ENCODE measurements around the gene TMEM258. TPM values are rescaled to one million over a fixed set of nuclear protein-coding genes. Genes with fewer than 3 reads are reported as not detected.

Gene TMEM258
- total and polyA plus RNA-seq, 2 experiments from 2014 or later: 72.8 to 258 TPM

- no peaks in the 10 kb centered on the region for H3F3A ChIP-seq (ENCODE audit: insufficient read depth)
Observed at GRCh38 chr11:61753672-61754071, 38.7 kb downstream of the TMEM258 start.

GRCh38 chr11:61752925-61753521 is 39.4 kb downstream of the TMEM258 start:
- no peaks in the 10 kb centered on the region for H3K9me2 ChIP-seq (ENCODE audit: insufficient read depth)
- no peak overlapping the region for H3K9ac ChIP-seq
- H3K4me2 ChIP-seq (ENCODE audit: unreplicated experiment): no peak overlapping the region
- no peaks in the 10 kb centered on the region for H3K27me3 ChIP-seq (replicated peaks; ENCODE audit: insufficient read depth)
- H4K20me1 ChIP-seq (ENCODE audit: insufficient read depth): no peaks in the 10 kb centered on the region
- in situ Hi-C loops (cut with MboI): no loop called here
- WGBS, 2 experiments (ENCODE audit: low coverage in 1 of 2, low lambda C conversion rate in 2 of 2, missing lambda C conversion rate in 2 of 2): 29 to 35% methylated on average over 15 to 17 of the region's 17 CpGs
- peak overlapping the region; percentile 68 for H2AFZ ChIP-seq
- 0 out of 2 replicates have a peak, but pooled peaks cover 3% of the 10 kb centered on the region for H3K4me1 ChIP-seq (ENCODE audit: insufficient read depth)
- H3K27ac ChIP-seq: no peak overlapping the region
- H3K36me3 ChIP-seq (ENCODE audit: low read depth): no peaks in the 10 kb centered on the region
- H3K79me2 ChIP-seq (ENCODE audit: insufficient read depth): no peaks in the 10 kb centered on the region
- TF ChIP-seq EZH2phosphoT487 (IDR thresholded peaks at IDR 0.05; ENCODE audit: insufficient read depth, low read depth) (no peak), EZH2 (IDR thresholded peaks at IDR 0.05; ENCODE audit: insufficient read depth, poor library complexity, severe bottlenecking) (no peak)
- H3F3A ChIP-seq (ENCODE audit: insufficient read depth): no peaks in the 10 kb centered on the region
- no peak for DNase-seq
- H3K4me3 ChIP-seq: peak overlapping the region; percentile 34
- no peaks in the 10 kb centered on the region for H3K9me3 ChIP-seq (ENCODE audit: low read depth)

More at GRCh38 chr11:61753672-61754071, 38.7 kb downstream of the TMEM258 start:
- no peak overlapping the region for H3K27ac ChIP-seq
- H3K9me3 ChIP-seq (ENCODE audit: low read depth): no peaks in the 10 kb centered on the region
- no peak for TF ChIP-seq EZH2phosphoT487 (IDR thresholded peaks at IDR 0.05; ENCODE audit: insufficient read depth, low read depth)
- TF ChIP-seq EZH2 (IDR thresholded peaks at IDR 0.05; ENCODE audit: insufficient read depth, poor library complexity, severe bottlenecking): no peak
- WGBS, 2 experiments (ENCODE audit: low coverage in 1 of 2, low lambda C conversion rate in 2 of 2, missing lambda C conversion rate in 2 of 2): 63 to 69% methylated on average over 5 of the region's 5 CpGs
- H4K20me1 ChIP-seq (ENCODE audit: insufficient read depth): no peaks in the 10 kb centered on the region
- no peak overlapping the region for H3K4me2 ChIP-seq (ENCODE audit: unreplicated experiment)
- no peaks in the 10 kb centered on the region for H3K9me2 ChIP-seq (ENCODE audit: insufficient read depth)
- DNase-seq: no peak
- no peaks in the 10 kb centered on the region for H3K79me2 ChIP-seq (ENCODE audit: insufficient read depth)
- no peak overlapping the region for H2AFZ ChIP-seq
- in situ Hi-C loops (cut with MboI): no loop called here
- 0 out of 2 replicates have a peak, but pooled peaks cover 3% of the 10 kb centered on the region for H3K4me1 ChIP-seq (ENCODE audit: insufficient read depth)
- no peaks in the 10 kb centered on the region for H3K36me3 ChIP-seq (ENCODE audit: low read depth)
- H3K27me3 ChIP-seq (replicated peaks; ENCODE audit: insufficient read depth): no peaks in the 10 kb centered on the region
- H3K4me3 ChIP-seq: no peak overlapping the region
- no peak overlapping the region for H3K9ac ChIP-seq

- Histone ChIP-seq H3F3A (ENCODE audit: insufficient read depth) (no peaks in the 10 kb centered on the region), H3K9ac (peak within 1 kb of the TSS; percentile 44; the same call in 1 of the 2 replicates), H3K27ac (no peak within 1 kb of the TSS), H3K4me2 (ENCODE audit: unreplicated experiment) (peak within 1 kb of the TSS; percentile 59), H3K4me3 (peak within 1 kb of the TSS; percentile 62), H3K27me3 (replicated peaks; ENCODE audit: insufficient read depth) (no peaks in the 10 kb centered on the region), H3K79me2 (ENCODE audit: insufficient read depth) (no peaks in the 10 kb centered on the region), H3K9me3 (ENCODE audit: low read depth) (no peaks in the 10 kb centered on the region), H4K20me1 (ENCODE audit: insufficient read depth) (no peaks in the 10 kb centered on the region), H3K9me2 (ENCODE audit: insufficient read depth) (no peaks in the 10 kb centered on the region), H3K36me3 (ENCODE audit: low read depth) (no peaks in the 10 kb centered on the region), H2AFZ (peak within 1 kb of the TSS; percentile 87), H3K4me1 (ENCODE audit: insufficient read depth) (0 out of 2 replicates have a peak, but pooled peaks cover 3% of the 10 kb centered on the region)
- peak; percentile 79 for DNase-seq
- WGBS, 2 experiments (ENCODE audit: low coverage in 1 of 2, low lambda C conversion rate in 2 of 2, missing lambda C conversion rate in 2 of 2): 3 to 4% methylated on average over 28 to 50 of the region's 93 CpGs
- TF ChIP-seq EZH2phosphoT487 (IDR thresholded peaks at IDR 0.05; ENCODE audit: insufficient read depth, low read depth) (no peak), EZH2 (IDR thresholded peaks at IDR 0.05; ENCODE audit: insufficient read depth, poor library complexity, severe bottlenecking) (no peak)
- in situ Hi-C loops (cut with MboI): no loop called here
Observed at GRCh38 chr11:61752117-61752924, 40.1 kb downstream of the TMEM258 start, which contains the start of gene MYRF. Gene MYRF (plus strand): TSS chr11:61752636. CDS start chr11:61752745, 109 bp downstream.

GRCh38 chr11:61751384-61751783 is 41.0 kb downstream of the TMEM258 start:
- H3K27me3 ChIP-seq (replicated peaks; ENCODE audit: insufficient read depth): no peaks in the 10 kb centered on the region
- 83 to 84% methylated on average over 14 of the region's 14 CpGs for WGBS, 2 experiments (ENCODE audit: low coverage in 1 of 2, low lambda C conversion rate in 2 of 2, missing lambda C conversion rate in 2 of 2)
- 0 out of 2 replicates have a peak, but pooled peaks cover 3% of the 10 kb centered on the region for H3K4me1 ChIP-seq (ENCODE audit: insufficient read depth)
- no peak overlapping the region for H3K9ac ChIP-seq
- no peak for DNase-seq
- H3K27ac ChIP-seq: no peak overlapping the region
- H3K9me2 ChIP-seq (ENCODE audit: insufficient read depth): no peaks in the 10 kb centered on the region
- no peaks in the 10 kb centered on the region for H3K36me3 ChIP-seq (ENCODE audit: low read depth)
- H3K4me3 ChIP-seq: no peak overlapping the region
- no peaks in the 10 kb centered on the region for H3K9me3 ChIP-seq (ENCODE audit: low read depth)
- no peak overlapping the region for H3K4me2 ChIP-seq (ENCODE audit: unreplicated experiment)
- H2AFZ ChIP-seq: no peak overlapping the region
- H3F3A ChIP-seq (ENCODE audit: insufficient read depth): no peaks in the 10 kb centered on the region
- H3K79me2 ChIP-seq (ENCODE audit: insufficient read depth): no peaks in the 10 kb centered on the region
- TF ChIP-seq EZH2 (IDR thresholded peaks at IDR 0.05; ENCODE audit: insufficient read depth, poor library complexity, severe bottlenecking): no peak
- no peak for TF ChIP-seq EZH2phosphoT487 (IDR thresholded peaks at IDR 0.05; ENCODE audit: insufficient read depth, low read depth)
- in situ Hi-C loops (cut with MboI): no loop called here
- no peaks in the 10 kb centered on the region for H4K20me1 ChIP-seq (ENCODE audit: insufficient read depth)
